IMR-90 (cell line): Measurements from ENCODE around the gene SCAF1. TPM values are rescaled to one million over a fixed set of nuclear protein-coding genes. Genes with fewer than 3 reads are reported as not detected.

Experiments used
- ATAC-seq: fragments of 200-7000 bp; cut with Tn5 transposase; 2 replicates; pipeline ENCODE4 v1.9.1; 2020; ENCODE audit warnings: low read depth, mild to moderate bottlenecking, moderate library complexity
- BruUV-seq: library from RNA; stranded (reverse); fragments of 400-500 nt; replicated peaks from 2 replicates; lab custom pipeline; 2021; lab: Mats Ljungman, UMichigan
- CTCF ChIA-PET: fragments of 300-600 bp; formaldehyde crosslinking; extraction: SDS; loops from one replicate; lab custom pipeline; 2021; ENCODE audit warnings: antibody characterized with exemption; lab: Yijun Ruan, JAX
- POLR2A ChIA-PET: fragments of 300-600 bp; sonication (Branson Sonifier 250); formaldehyde crosslinking; loops from one replicate; lab custom pipeline; 2022; ENCODE audit warnings: antibody characterized with exemption; ENCODE audit not compliant: unreplicated experiment; lab: Charles Lee
- DNase-seq: peaks from one replicate; pipeline ENCODE4 v3.0.0; 2013
- H2AFZ ChIP-seq: replicated peaks from 2 replicates; pipeline ENCODE3; 2013; ENCODE audit warnings: low read length, mild to moderate bottlenecking; ENCODE audit not compliant: poor library complexity
- H2AK5ac ChIP-seq: 2 replicates; pipeline ENCODE4 v1.6.1; 2013; ENCODE audit warnings: low read depth, low read length, inconsistent platforms
- H2AK9ac ChIP-seq: replicated peaks from 2 replicates; pipeline ENCODE3; 2013; ENCODE audit warnings: mild to moderate bottlenecking, low read depth, low read length, moderate library complexity; ENCODE audit not compliant: poor library complexity
- H2BK120ac ChIP-seq: 2 replicates; pipeline ENCODE4 v1.6.1; 2013; ENCODE audit warnings: low read depth, low read length, inconsistent platforms
- H2BK15ac ChIP-seq: 3 replicates; pipeline ENCODE4 v1.6.1; 2013; ENCODE audit warnings: low read depth, low read length, inconsistent platforms
- H2BK20ac ChIP-seq: 2 replicates; pipeline ENCODE4 v1.6.1; 2013; ENCODE audit warnings: low read depth, mild to moderate bottlenecking, inconsistent platforms, low read length, moderate library complexity
- H2BK5ac ChIP-seq: 2 replicates; pipeline ENCODE4 v1.6.1; 2013; ENCODE audit warnings: mild to moderate bottlenecking, low read depth, low read length, inconsistent platforms; ENCODE audit not compliant: poor library complexity, severe bottlenecking
- H3K14ac ChIP-seq: replicated peaks from 2 replicates; pipeline ENCODE4 v1.6.1; 2013; ENCODE audit warnings: low read depth, low read length, inconsistent platforms
- H3K18ac ChIP-seq: 2 replicates; pipeline ENCODE4 v1.6.1; 2013; ENCODE audit warnings: low read depth, low read length, control low read depth
- H3K23ac ChIP-seq: 2 replicates; pipeline ENCODE4 v1.6.1; 2013; ENCODE audit warnings: low read depth, low read length, inconsistent platforms
- H3K27ac ChIP-seq: 2 replicates; pipeline ENCODE4 v1.5.1; 2013; ENCODE audit warnings: mild to moderate bottlenecking, control low read depth, low read length; ENCODE audit not compliant: insufficient read depth
- H3K27me3 ChIP-seq: 2 replicates; pipeline ENCODE4 v1.6.1; 2013; ENCODE audit warnings: low read length; ENCODE audit not compliant: control insufficient read depth, insufficient read depth
- H3K36me3 ChIP-seq: 2 replicates; pipeline ENCODE4 v1.6.1; 2013; ENCODE audit warnings: low read length, mixed read lengths; ENCODE audit not compliant: control insufficient read depth, insufficient read depth
- H3K4ac ChIP-seq: 2 replicates; pipeline ENCODE4 v1.6.1; 2013; ENCODE audit warnings: low read depth, low read length, inconsistent platforms
- H3K4me1 ChIP-seq: 2 replicates; pipeline ENCODE4 v1.6.1; 2013; ENCODE audit warnings: low read length, mixed read lengths; ENCODE audit not compliant: control insufficient read depth, insufficient read depth
- H3K4me2 ChIP-seq: 2 replicates; pipeline ENCODE4 v1.6.1; 2013; ENCODE audit warnings: low read depth, mild to moderate bottlenecking, control low read depth, low read length, moderate library complexity
- H3K4me3 ChIP-seq: 2 replicates; pipeline ENCODE4 v1.5.1; 2013; ENCODE audit warnings: low read depth, mild to moderate bottlenecking, control low read depth, low read length, moderate library complexity; ENCODE audit not compliant: insufficient read depth
- H3K56ac ChIP-seq: 2 replicates; pipeline ENCODE4 v1.6.1; 2013; ENCODE audit warnings: low read length, inconsistent platforms; ENCODE audit not compliant: insufficient read depth; ENCODE audit errors: extremely low read depth
- H3K79me1 ChIP-seq, 2 experiments: 2 replicates each; pipeline ENCODE4 v1.6.1; 2013; ENCODE audit warnings: low read length in 2 of 2, inconsistent platforms in 1 of 2, low read depth in 1 of 2
- H3K9ac ChIP-seq: 2 replicates; pipeline ENCODE4 v1.6.1; 2013; ENCODE audit warnings: low read depth, low read length, control low read depth
- H3K9me1 ChIP-seq: 2 replicates; pipeline ENCODE4 v1.6.1; 2013; ENCODE audit warnings: low read length, inconsistent platforms; ENCODE audit not compliant: insufficient read depth
- H3K9me3 ChIP-seq: 2 replicates; pipeline ENCODE4 v1.6.1; 2013; ENCODE audit warnings: low read length; ENCODE audit not compliant: control insufficient read depth, insufficient read depth
- H4K20me1 ChIP-seq: 2 replicates; pipeline ENCODE4 v1.6.1; 2013; ENCODE audit warnings: low read length, inconsistent platforms; ENCODE audit not compliant: insufficient read depth
- H4K5ac ChIP-seq: 2 replicates; pipeline ENCODE4 v1.6.1; 2013; ENCODE audit warnings: mild to moderate bottlenecking, low read depth, low read length, control low read depth
- H4K8ac ChIP-seq, 2 experiments: 2 replicates each; pipeline ENCODE4 v1.6.1; 2013; ENCODE audit warnings: low read depth in 2 of 2, low read length in 2 of 2, control low read depth in 1 of 2, inconsistent platforms in 1 of 2
- H4K91ac ChIP-seq: 2 replicates; pipeline ENCODE4 v1.6.1; 2013; ENCODE audit warnings: low read depth, low read length, inconsistent platforms; ENCODE audit not compliant: insufficient read depth
- CHD1 ChIP-seq: IDR thresholded peaks from 2 replicates; pipeline ENCODE4 v1.6.1; 2012; ENCODE audit warnings: low read depth, low read length, improper control_type of control experiment
- CTCF ChIP-seq: conservative IDR thresholded peaks from 2 replicates; pipeline ENCODE4 v1.5.1; 2012; ENCODE audit warnings: mild to moderate bottlenecking, low read depth, low read length, improper control_type of control experiment
- FOS ChIP-seq: fragments of 150-350 bp; IDR thresholded peaks from 2 replicates; pipeline ENCODE4 v1.6.1; 2016; ENCODE audit warnings: low read depth, low read length
- MAFK ChIP-seq: IDR thresholded peaks from 2 replicates; pipeline ENCODE4 v1.6.1; 2012; ENCODE audit warnings: low read depth, low read length, improper control_type of control experiment
- MXI1 ChIP-seq: IDR thresholded peaks from 2 replicates; pipeline ENCODE4 v1.6.1; 2012; ENCODE audit warnings: low read depth, mild to moderate bottlenecking, low read length, moderate library complexity, borderline replicate concordance
- NFE2L2 ChIP-seq: fragments of 150-350 bp; IDR thresholded peaks from 2 replicates; pipeline ENCODE4 v1.6.1; 2016; ENCODE audit warnings: low read depth, mild to moderate bottlenecking, low read length
- POLR2A ChIP-seq: IDR thresholded peaks from 2 replicates; pipeline ENCODE4 v1.6.1; 2012; ENCODE audit warnings: mild to moderate bottlenecking, low read depth, low read length
- RAD21 ChIP-seq: IDR thresholded peaks from 2 replicates; pipeline ENCODE4 v1.6.1; 2012; ENCODE audit warnings: low read length, improper control_type of control experiment
- RCOR1 ChIP-seq: IDR thresholded peaks from 2 replicates; pipeline ENCODE4 v1.6.1; 2012; ENCODE audit warnings: mild to moderate bottlenecking, low read length, improper control_type of control experiment; ENCODE audit not compliant: insufficient replicate concordance
- RFX5 ChIP-seq: IDR thresholded peaks from 2 replicates; pipeline ENCODE4 v1.8.0; 2012; ENCODE audit warnings: low read depth, mild to moderate bottlenecking, low read length, moderate library complexity
- WGBS, 2 experiments: methylation state at CpG; one replicate each; pipeline versions ENCODE4 v1.1.5 to v1.1.7; 2013; ENCODE audit warnings: missing lambda C conversion rate in 2 of 2; ENCODE audit not compliant: insufficient read length in 1 of 2; ENCODE audit errors: extremely low coverage in 2 of 2; 5-methylcytosine and 5-hydroxymethylcytosine counted together
- dilution Hi-C: fragments of 300-500 bp; cut with HindIII; formaldehyde crosslinking; loops from one replicate; pipeline ENCODE4 v1.14.3; 2018; ENCODE audit warnings: low sequenced_read_pairs; ENCODE audit not compliant: unreplicated experiment
- in situ Hi-C: fragments of 300-500 bp; cut with MboI; formaldehyde crosslinking; loops from 3 replicates; pipeline ENCODE4 v1.14.3; 2019; ENCODE audit warnings: low sequenced_read_pairs, inconsistent platforms, mixed read lengths
- intact Hi-C: fragments of 100-400 bp; cut with micrococcal nuclease; formaldehyde crosslinking; loops from 2 replicates; pipeline ENCODE4 v1.10.0; 2022
- polyA plus RNA-seq, 3 experiments: library from polyadenylated mRNA; depleted of rRNA; stranded (reverse); fragments of >200 nt; gene quantifications; 2 replicates each; pipeline ENCODE4 v1.2.3, GENCODE V29; 2012; ENCODE audit warnings: low replicate concordance in 1 of 3
- total RNA-seq: library from RNA; depleted of rRNA; stranded (reverse); fragments of >200 nt; gene quantifications from 2 replicates; pipeline ENCODE4 v1.2.3, GENCODE V29; 2012
- TF ChIP-seq, protein P1 (sequence below): fragments of 150-350 bp; IDR thresholded peaks from 2 replicates; pipeline ENCODE4 v1.6.1; 2016; ENCODE audit warnings: low read depth, mild to moderate bottlenecking, low read length, moderate library complexity, borderline replicate concordance
- TF ChIP-seq, protein P2 (sequence below): fragments of 150-350 bp; IDR thresholded peaks from 2 replicates; pipeline ENCODE4 v1.6.1; 2017; ENCODE audit warnings: mild to moderate bottlenecking, antibody characterized with exemption, low read length, low read depth

Gene SCAF1
- total and polyA plus RNA-seq, 2 of the 4 experiments (the other 2 are of a cell fraction) = 2.2 to 14.8 TPM

DNA sequence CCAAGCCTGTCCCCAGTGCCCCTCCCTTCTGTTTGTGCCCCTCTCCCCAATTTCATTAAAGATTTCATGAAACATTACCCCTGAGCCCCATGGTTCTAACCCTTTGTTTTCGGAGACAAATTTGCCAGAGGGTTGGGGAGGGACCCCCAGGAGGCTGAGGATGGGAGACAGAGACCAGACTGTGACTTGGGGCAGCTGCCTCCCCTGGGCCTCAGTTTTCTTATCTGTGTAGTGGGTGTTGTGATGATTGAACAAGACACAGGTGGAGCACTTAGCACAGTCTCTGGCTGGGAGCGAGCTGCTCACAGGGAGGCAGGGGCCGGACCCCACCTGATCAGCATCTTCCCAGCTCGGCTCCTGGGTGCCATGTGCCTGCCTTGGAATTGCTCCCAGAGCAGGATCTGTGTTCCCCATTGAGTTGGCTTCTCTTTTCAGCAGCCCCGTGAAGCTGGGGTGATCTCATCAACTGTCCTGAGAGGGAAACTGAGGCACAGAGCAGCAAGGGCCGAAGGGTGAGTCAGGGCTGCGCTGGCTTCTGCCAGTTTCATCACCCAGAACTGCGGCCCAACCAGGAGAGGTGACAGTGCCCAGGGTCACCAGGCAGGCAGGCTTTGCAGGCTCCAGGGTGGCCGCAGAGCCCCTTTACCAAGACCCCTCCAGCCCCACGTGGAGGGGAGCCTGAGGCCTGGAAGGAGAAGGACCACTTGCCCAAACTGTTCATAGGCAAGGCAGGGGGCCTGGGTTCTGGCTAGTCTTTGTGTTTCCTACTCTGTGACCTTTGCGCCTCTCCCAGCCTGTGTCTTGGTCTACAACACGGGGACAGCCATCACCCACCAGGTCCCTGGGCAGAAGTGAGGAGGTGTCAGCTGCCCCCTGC, 16.8 kb downstream of the SCAF1 start:
- no peaks in the 10 kb centered on the region for H3K9me3 ChIP-seq
- no peak overlapping the region for H3K4me3 ChIP-seq
- H3K27me3 ChIP-seq = no peaks in the 10 kb centered on the region
- TF ChIP-seq, protein P1, sequence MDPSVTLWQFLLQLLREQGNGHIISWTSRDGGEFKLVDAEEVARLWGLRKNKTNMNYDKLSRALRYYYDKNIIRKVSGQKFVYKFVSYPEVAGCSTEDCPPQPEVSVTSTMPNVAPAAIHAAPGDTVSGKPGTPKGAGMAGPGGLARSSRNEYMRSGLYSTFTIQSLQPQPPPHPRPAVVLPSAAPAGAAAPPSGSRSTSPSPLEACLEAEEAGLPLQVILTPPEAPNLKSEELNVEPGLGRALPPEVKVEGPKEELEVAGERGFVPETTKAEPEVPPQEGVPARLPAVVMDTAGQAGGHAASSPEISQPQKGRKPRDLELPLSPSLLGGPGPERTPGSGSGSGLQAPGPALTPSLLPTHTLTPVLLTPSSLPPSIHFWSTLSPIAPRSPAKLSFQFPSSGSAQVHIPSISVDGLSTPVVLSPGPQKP = no peak
- TF ChIP-seq CHD1 = no peak
- no peak for TF ChIP-seq RAD21
- no peak for TF ChIP-seq NFE2L2
- TF ChIP-seq CTCF = no peak
- no peak for TF ChIP-seq MAFK
- no peak for TF ChIP-seq RCOR1
- TF ChIP-seq FOS = no peak
- TF ChIP-seq RFX5 = no peak
- TF ChIP-seq, protein P2, sequence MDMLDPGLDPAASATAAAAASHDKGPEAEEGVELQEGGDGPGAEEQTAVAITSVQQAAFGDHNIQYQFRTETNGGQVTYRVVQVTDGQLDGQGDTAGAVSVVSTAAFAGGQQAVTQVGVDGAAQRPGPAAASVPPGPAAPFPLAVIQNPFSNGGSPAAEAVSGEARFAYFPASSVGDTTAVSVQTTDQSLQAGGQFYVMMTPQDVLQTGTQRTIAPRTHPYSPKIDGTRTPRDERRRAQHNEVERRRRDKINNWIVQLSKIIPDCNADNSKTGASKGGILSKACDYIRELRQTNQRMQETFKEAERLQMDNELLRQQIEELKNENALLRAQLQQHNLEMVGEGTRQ = no peak
- TF ChIP-seq MXI1 = no peak
- TF ChIP-seq POLR2A = no peak
- POLR2A ChIA-PET = no interaction called here
- peaks cover 12 to 50% of the 10 kb centered on the region in 2 experiments; a peak in 2 of 4 replicates for H3K79me1 ChIP-seq
- H3K18ac ChIP-seq = no peak overlapping the region
- H3K4me1 ChIP-seq = no peaks in the 10 kb centered on the region
- H3K36me3 ChIP-seq = peaks cover 77% of the 10 kb centered on the region
- no peak overlapping the region for H3K14ac ChIP-seq
- H2AK9ac ChIP-seq = no peak overlapping the region
- no peak overlapping the region for H3K56ac ChIP-seq
- dilution Hi-C loops = no loop called here
- H2BK20ac ChIP-seq = no peak overlapping the region
- H4K5ac ChIP-seq = no peak overlapping the region
- no peak overlapping the region for H2AK5ac ChIP-seq
- no peak overlapping the region for H3K4me2 ChIP-seq
- no peak overlapping the region for H4K91ac ChIP-seq
- H4K8ac ChIP-seq = no peak overlapping the region
- no peak overlapping the region for H2BK120ac ChIP-seq
- in situ Hi-C loops = no loop called here
- no peak overlapping the region for H3K9ac ChIP-seq
- no peak overlapping the region for H3K27ac ChIP-seq
- CTCF ChIA-PET = no interaction called here
- H4K20me1 ChIP-seq = peaks cover 24% of the 10 kb centered on the region
- H2AFZ ChIP-seq = no peak overlapping the region
- ATAC-seq = no peak
- H2BK15ac ChIP-seq = no peak overlapping the region
- no peak overlapping the region for H3K4ac ChIP-seq
- peaks cover 3% of the 10 kb centered on the region; the same call in 1 of the 2 replicates for H3K9me1 ChIP-seq
- no peak overlapping the region for H2BK5ac ChIP-seq
- H3K23ac ChIP-seq = no peak overlapping the region
- no peak for DNase-seq
- whole genome bisulfite sequencing, 2 experiments = 100% methylated on average over 3 of the region's 12 CpGs; no CpG with 5 or more reads in 1 of the 2 experiments
- BruUV-seq = no TSS peak
- intact Hi-C loops = no loop called here
